ENCODE data around the gene PCGF3.
A peak's percentile ranks its signal among the peaks of the same experiment; 100 is the strongest.

PCGF3 gene

GRCh38 chr4:674172-675035, 31.2 kb upstream of the PCGF3 start, which contains the start of the genes ATP5ME and MYL5 (continued):
- TF ChIP-seq KLF10 (tag by site-specific recombination; IDR thresholded peaks at IDR 0.05) = peak; percentile 41; the same call in 1 of the 2 replicates
- TF ChIP-seq KLF8 (tag by site-specific recombination; IDR thresholded peaks at IDR 0.05) = peak; percentile 66; the same call in 1 of the 2 replicates
- TF ChIP-seq ZNF580 (tag by site-specific recombination; IDR thresholded peaks at IDR 0.05) = peak; percentile 76; the same call in 1 of the 2 replicates
- TF ChIP-seq ZFP37 (tag by site-specific recombination; IDR thresholded peaks at IDR 0.05) = no peak
- TF ChIP-seq OVOL3 (tag by site-specific recombination; IDR thresholded peaks at IDR 0.05) = no peak
- TF ChIP-seq ZNF585B (tag by site-specific recombination; IDR thresholded peaks at IDR 0.05) = no peak
- TF ChIP-seq ZNF76 (tag by site-specific recombination; IDR thresholded peaks at IDR 0.05; ENCODE audit: borderline replicate concordance, low read depth) = peak; percentile 46; the same call in 1 of the 2 replicates
- no peak for TF ChIP-seq ZNF692 (tag by site-specific recombination; IDR thresholded peaks at IDR 0.05)
- peak; percentile 94 for TF ChIP-seq ZNF223 (tag by site-specific recombination; IDR thresholded peaks at IDR 0.05)
- TF ChIP-seq ZNF654 (tag by site-specific recombination; IDR thresholded peaks at IDR 0.05; ENCODE audit: low read depth) = no peak
- peak; percentile 94 for TF ChIP-seq ZNF629 (tag by site-specific recombination; IDR thresholded peaks at IDR 0.05)
- TF ChIP-seq OSR2 (tag by site-specific recombination; IDR thresholded peaks at IDR 0.05) = no peak
- no peak for TF ChIP-seq ZEB2 (tag by site-specific recombination; IDR thresholded peaks at IDR 0.05)
- TF ChIP-seq ZNF777 (tag by site-specific recombination; IDR thresholded peaks at IDR 0.05; ENCODE audit: borderline replicate concordance) = no peak

- CTCF ChIA-PET = interaction anchor here (0.6 to 2.4 kb wide), 3 partner anchors 9 to 1128 kb away, joined by 3 to 6 read pairs (median 3); no protein-coding TSS in a partner anchor
- H3K36me3 ChIP-seq (ENCODE audit: control insufficient read depth in 2 of 2, insufficient read depth in 1 of 2, low read length in 2 of 2) = peaks cover 0 to 35% of the 10 kb centered on the region in 2 experiments; a peak in 2 of 3 replicates
- H3K4me1 ChIP-seq (ENCODE audit: control insufficient read depth, insufficient read depth, low read length) = peaks cover 3% of the 10 kb centered on the region
- H3K27ac ChIP-seq (ENCODE audit: extremely low read depth, low read depth, low read length) = peak overlapping the region; percentile 76
- no peak for TF ChIP-seq FEZF1 (tag by site-specific recombination; IDR thresholded peaks at IDR 0.05)
- no peak for TF ChIP-seq ZNF704 (tag by site-specific recombination; IDR thresholded peaks at IDR 0.05)
- TF ChIP-seq ZNF335 (tag by site-specific recombination; conservative IDR thresholded peaks at IDR 0.05) = peak; percentile 81
- no peak for TF ChIP-seq SETDB1 (IDR thresholded peaks at IDR 0.05; ENCODE audit: insufficient read length, low read length)
- TF ChIP-seq ZNF596 (tag by site-specific recombination; IDR thresholded peaks at IDR 0.05) = no peak
- peak; percentile 95 for TF ChIP-seq ZNF549 (tag by site-specific recombination; IDR thresholded peaks at IDR 0.05)
- no peak for TF ChIP-seq ZSCAN5A (tag by site-specific recombination; IDR thresholded peaks at IDR 0.05)
- TF ChIP-seq ZNF837 (tag by site-specific recombination; IDR thresholded peaks at IDR 0.05) = no peak
- TF ChIP-seq ZIC2 (tag by site-specific recombination; IDR thresholded peaks at IDR 0.05) = peak; percentile 50
- TF ChIP-seq WT1 (tag by site-specific recombination; IDR thresholded peaks at IDR 0.05) = no peak
- no peak for TF ChIP-seq ATF2 (tag by site-specific recombination; IDR thresholded peaks at IDR 0.05; ENCODE audit: low read depth)
- TF ChIP-seq KLF16 (tag by site-specific recombination; IDR thresholded peaks at IDR 0.05) = no peak
- TF ChIP-seq KLF8 (tag by site-specific recombination; IDR thresholded peaks at IDR 0.05) = no peak
- peak overlapping the region; percentile 77 for H3K4me3 ChIP-seq (ENCODE audit: low read depth, low read length)
- H3K9me3 ChIP-seq (ENCODE audit: control insufficient read depth, insufficient read depth, low read depth, low read length) = no peaks in the 10 kb centered on the region
- POLR2A ChIA-PET = interaction anchor here (1.1 to 1.3 kb wide), 2 partner anchors 12 to 30 kb away, joined by 3 to 4 read pairs; no protein-coding TSS in a partner anchor
Measured at GRCh38 chr4:675036-675882, 30.4 kb upstream of the PCGF3 start.
